Skeletal muscle tissue (tissue), 4 donors: Measurements from ENCODE around the gene CCDC186. TPM values are rescaled to one million over a fixed set of nuclear protein-coding genes. Genes with fewer than 3 reads are reported as not detected.

Experiments used
- H3K27ac ChIP-seq: one replicate; pipeline ENCODE4 v1.7.0; 2013; ENCODE audit warnings: mild to moderate bottlenecking, low read depth, low read length, inconsistent platforms
- H3K27me3 ChIP-seq, 3 donors: one replicate each; pipeline ENCODE4 v1.7.0; 2013; ENCODE audit warnings: low read length in 3 of 3; ENCODE audit not compliant: control insufficient read depth in 3 of 3, insufficient read depth in 3 of 3
- H3K36me3 ChIP-seq, 3 donors: one replicate each; pipeline ENCODE4 v1.7.0; 2013; ENCODE audit warnings: low read length in 3 of 3; ENCODE audit not compliant: control insufficient read depth in 3 of 3, insufficient read depth in 3 of 3
- H3K4me1 ChIP-seq, 3 donors: one replicate each; pipeline ENCODE4 v1.7.0; 2013; ENCODE audit warnings: low read length in 3 of 3, mild to moderate bottlenecking in 3 of 3; ENCODE audit not compliant: control insufficient read depth in 3 of 3, insufficient read depth in 3 of 3
- H3K4me3 ChIP-seq, 3 donors: one replicate each; pipeline ENCODE4 v1.7.0; 2013; ENCODE audit warnings: low read length in 3 of 3
- H3K9ac ChIP-seq, 3 donors: one replicate each; pipeline ENCODE4 v1.7.0; 2013; ENCODE audit warnings: low read length in 3 of 3, mild to moderate bottlenecking in 3 of 3, moderate library complexity in 2 of 3, low read depth in 1 of 3
- H3K9me3 ChIP-seq, 3 donors: one replicate each; pipeline ENCODE4 v1.7.0; 2013; ENCODE audit warnings: low read length in 3 of 3; ENCODE audit not compliant: control insufficient read depth in 3 of 3
- total RNA-seq: library from RNA; depleted of rRNA; stranded (reverse); fragments of >200 nt; gene quantifications from one replicate; pipeline ENCODE4 v1.2.3, GENCODE V29; 2014
- donor health status: Osteomylitis.

Gene CCDC186
- total RNA-seq: 9.4 TPM

GRCh38 chr10:114173921-114174694, at the start of gene CCDC186:
TSS of gene CCDC186 (minus strand) at chr10:114174203. CDS start at chr10:114163268, 10,935 bp downstream.
- H3K9ac ChIP-seq: peak within 1 kb of the TSS; percentile 97 to 99 (median 99)
- H3K9me3 ChIP-seq: no peaks in the 10 kb centered on the region
- H3K4me3 ChIP-seq: peak within 1 kb of the TSS; percentile 95 to 97 (median 96)
- peaks cover 2 to 12% (median 5%) of the 10 kb centered on the region in 3 donors for H3K4me1 ChIP-seq
- H3K27ac ChIP-seq: peak within 1 kb of the TSS; percentile 96
- H3K36me3 ChIP-seq: peaks cover 0 to 3% (median 0%) of the 10 kb centered on the region in 3 donors
- no peaks in the 10 kb centered on the region for H3K27me3 ChIP-seq

- peaks cover 0 to 8% (median 7%) of the 10 kb centered on the region in 3 donors for H3K4me1 ChIP-seq
- H3K27me3 ChIP-seq: no peaks in the 10 kb centered on the region
- H3K4me3 ChIP-seq: no peak overlapping the region
- H3K27ac ChIP-seq: no peak overlapping the region
- H3K36me3 ChIP-seq: no peaks in the 10 kb centered on the region
- H3K9me3 ChIP-seq: no peaks in the 10 kb centered on the region
- no peak overlapping the region for H3K9ac ChIP-seq
These were observed 49.1 kb upstream of the CCDC186 start for GRCh38 chr10:114223066-114223465.

- Histone ChIP-seq H3K9ac (no peak overlapping the region), H3K27me3 (no peaks in the 10 kb centered on the region), H3K4me1 (peaks cover 0 to 8% (median 7%) of the 10 kb centered on the region in 3 donors), H3K4me3 (no peak overlapping the region), H3K27ac (no peak overlapping the region), H3K36me3 (no peaks in the 10 kb centered on the region), H3K9me3 (no peaks in the 10 kb centered on the region)
These were observed 47.2 kb upstream of the CCDC186 start for GRCh38 chr10:114221235-114221634.

GRCh38 chr10:114220281-114220680, 46.3 kb upstream of the CCDC186 start:
- H3K9ac ChIP-seq: no peak overlapping the region
- no peak overlapping the region for H3K4me3 ChIP-seq
- no peaks in the 10 kb centered on the region for H3K27me3 ChIP-seq
- no peaks in the 10 kb centered on the region for H3K36me3 ChIP-seq
- no peak overlapping the region for H3K27ac ChIP-seq
- H3K4me1 ChIP-seq: peaks cover 0 to 8% (median 7%) of the 10 kb centered on the region in 3 donors
- no peaks in the 10 kb centered on the region for H3K9me3 ChIP-seq

GRCh38 chr10:114215033-114215432, 41.0 kb upstream of the CCDC186 start:
- no peaks in the 10 kb centered on the region for H3K36me3 ChIP-seq
- H3K4me1 ChIP-seq: no peaks in the 10 kb centered on the region
- no peaks in the 10 kb centered on the region for H3K27me3 ChIP-seq
- no peak overlapping the region for H3K9ac ChIP-seq
- H3K27ac ChIP-seq: no peak overlapping the region
- no peaks in the 10 kb centered on the region for H3K9me3 ChIP-seq
- no peak overlapping the region for H3K4me3 ChIP-seq

GRCh38 chr10:114212153-114212552, 38.1 kb upstream of the CCDC186 start:
- H3K36me3 ChIP-seq: no peaks in the 10 kb centered on the region
- H3K27me3 ChIP-seq: no peaks in the 10 kb centered on the region
- H3K9me3 ChIP-seq: no peaks in the 10 kb centered on the region
- H3K27ac ChIP-seq: no peak overlapping the region
- H3K4me3 ChIP-seq: no peak overlapping the region
- H3K4me1 ChIP-seq: no peaks in the 10 kb centered on the region
- no peak overlapping the region for H3K9ac ChIP-seq

GRCh38 chr10:114208351-114208750, 34.3 kb upstream of the CCDC186 start:
- no peak overlapping the region for H3K9ac ChIP-seq

GRCh38 chr10:114207349-114207748, 33.3 kb upstream of the CCDC186 start:
- Histone ChIP-seq H3K4me3 (no peak overlapping the region), H3K27ac (no peak overlapping the region), H3K9ac (no peak overlapping the region), H3K27me3 (no peaks in the 10 kb centered on the region), H3K4me1 (no peaks in the 10 kb centered on the region), H3K36me3 (no peaks in the 10 kb centered on the region), H3K9me3 (no peaks in the 10 kb centered on the region)

More at GRCh38 chr10:114208351-114208750, 34.3 kb upstream of the CCDC186 start:
- Histone ChIP-seq H3K4me3 (no peak overlapping the region), H3K4me1 (no peaks in the 10 kb centered on the region), H3K9me3 (no peaks in the 10 kb centered on the region), H3K27me3 (no peaks in the 10 kb centered on the region), H3K27ac (no peak overlapping the region), H3K36me3 (no peaks in the 10 kb centered on the region)

GRCh38 chr10:114206902-114207301, 32.9 kb upstream of the CCDC186 start:
- no peaks in the 10 kb centered on the region for H3K4me1 ChIP-seq
- H3K9ac ChIP-seq: no peak overlapping the region
- no peak overlapping the region for H3K27ac ChIP-seq
- H3K36me3 ChIP-seq: no peaks in the 10 kb centered on the region
- H3K9me3 ChIP-seq: no peaks in the 10 kb centered on the region
- H3K27me3 ChIP-seq: no peaks in the 10 kb centered on the region
- H3K4me3 ChIP-seq: no peak overlapping the region

GRCh38 chr10:114202812-114203211, 28.8 kb upstream of the CCDC186 start:
- Histone ChIP-seq H3K9ac (no peak overlapping the region), H3K9me3 (no peaks in the 10 kb centered on the region), H3K27ac (no peak overlapping the region), H3K4me1 (no peaks in the 10 kb centered on the region), H3K4me3 (no peak overlapping the region), H3K27me3 (no peaks in the 10 kb centered on the region), H3K36me3 (no peaks in the 10 kb centered on the region)
